Measurements from ENCODE around the gene SECISBP2.
A peak's percentile ranks its signal among the peaks of the same experiment; 100 is the strongest.
"Not testable (repeated sequence)": the region's sequence is repeated elsewhere in the genome, so short reads cannot be mapped to it uniquely, and the experiment has no call there.

The SECISBP2 gene, protein sequence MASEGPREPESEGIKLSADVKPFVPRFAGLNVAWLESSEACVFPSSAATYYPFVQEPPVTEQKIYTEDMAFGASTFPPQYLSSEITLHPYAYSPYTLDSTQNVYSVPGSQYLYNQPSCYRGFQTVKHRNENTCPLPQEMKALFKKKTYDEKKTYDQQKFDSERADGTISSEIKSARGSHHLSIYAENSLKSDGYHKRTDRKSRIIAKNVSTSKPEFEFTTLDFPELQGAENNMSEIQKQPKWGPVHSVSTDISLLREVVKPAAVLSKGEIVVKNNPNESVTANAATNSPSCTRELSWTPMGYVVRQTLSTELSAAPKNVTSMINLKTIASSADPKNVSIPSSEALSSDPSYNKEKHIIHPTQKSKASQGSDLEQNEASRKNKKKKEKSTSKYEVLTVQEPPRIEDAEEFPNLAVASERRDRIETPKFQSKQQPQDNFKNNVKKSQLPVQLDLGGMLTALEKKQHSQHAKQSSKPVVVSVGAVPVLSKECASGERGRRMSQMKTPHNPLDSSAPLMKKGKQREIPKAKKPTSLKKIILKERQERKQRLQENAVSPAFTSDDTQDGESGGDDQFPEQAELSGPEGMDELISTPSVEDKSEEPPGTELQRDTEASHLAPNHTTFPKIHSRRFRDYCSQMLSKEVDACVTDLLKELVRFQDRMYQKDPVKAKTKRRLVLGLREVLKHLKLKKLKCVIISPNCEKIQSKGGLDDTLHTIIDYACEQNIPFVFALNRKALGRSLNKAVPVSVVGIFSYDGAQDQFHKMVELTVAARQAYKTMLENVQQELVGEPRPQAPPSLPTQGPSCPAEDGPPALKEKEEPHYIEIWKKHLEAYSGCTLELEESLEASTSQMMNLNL

DNA sequence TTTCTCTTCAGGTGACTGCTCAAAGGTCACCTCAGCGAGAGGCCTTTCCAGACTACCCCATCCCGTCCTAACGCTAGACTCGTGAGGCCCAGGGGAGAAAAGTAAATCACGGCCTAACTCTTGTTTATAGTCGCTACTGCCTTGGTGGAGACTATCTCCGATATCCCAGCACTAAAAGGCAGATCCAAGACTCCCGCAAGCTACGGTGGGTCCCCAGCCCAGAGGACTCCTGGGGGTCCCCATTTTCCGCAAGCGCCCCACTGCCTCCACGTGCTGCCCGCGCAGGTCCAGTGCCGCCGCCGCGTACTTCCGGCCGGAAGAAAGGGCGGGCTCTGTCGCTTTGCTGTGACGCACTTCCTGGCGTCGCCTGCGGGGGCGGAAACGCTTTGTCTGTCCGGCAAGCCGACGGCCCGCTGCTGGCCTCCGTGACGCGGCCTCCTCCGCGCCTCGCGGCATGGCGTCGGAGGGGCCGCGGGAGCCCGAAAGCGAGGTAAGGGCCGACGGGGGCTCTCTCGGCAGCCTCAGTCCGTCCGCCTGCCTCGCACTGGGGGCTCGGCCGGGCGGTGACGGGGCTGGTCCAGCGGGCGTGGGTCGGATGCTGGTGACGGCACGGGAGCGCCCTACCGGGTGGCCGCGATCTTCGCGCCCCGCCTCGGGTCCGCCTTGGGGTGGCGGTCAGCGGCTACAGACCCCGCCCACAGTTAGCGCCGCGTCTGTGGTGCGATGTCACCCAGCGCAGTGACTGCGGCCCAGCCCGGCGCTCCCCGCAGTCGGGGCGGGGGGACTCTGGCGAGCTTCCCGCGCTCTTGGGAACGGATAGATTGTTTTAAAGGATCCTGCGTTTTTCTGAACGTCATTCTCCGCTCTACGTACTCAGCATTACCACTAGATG lies at the start of gene SECISBP2:
Gene SECISBP2 (plus strand): TSS at position 378 of the 892 bp plus-strand sequence. CDS start 77 bp downstream, at position 455.
- H3K36me3 ChIP-seq (ENCODE audit: insufficient read depth, low read length): 0 out of 2 replicates have a peak, but pooled peaks cover 7% of the 10 kb centered on the region
- no peaks in the 10 kb centered on the region for H3K9me3 ChIP-seq (ENCODE audit: control insufficient read depth, insufficient read depth, low read length)
- H3K9ac ChIP-seq (ENCODE audit: low read depth, low read length): peak within 1 kb of the TSS; percentile 68
- H3K4me1 ChIP-seq (ENCODE audit: insufficient read depth, low read length): peaks cover 4% of the 10 kb centered on the region; the same call in 1 of the 2 replicates

DNA sequence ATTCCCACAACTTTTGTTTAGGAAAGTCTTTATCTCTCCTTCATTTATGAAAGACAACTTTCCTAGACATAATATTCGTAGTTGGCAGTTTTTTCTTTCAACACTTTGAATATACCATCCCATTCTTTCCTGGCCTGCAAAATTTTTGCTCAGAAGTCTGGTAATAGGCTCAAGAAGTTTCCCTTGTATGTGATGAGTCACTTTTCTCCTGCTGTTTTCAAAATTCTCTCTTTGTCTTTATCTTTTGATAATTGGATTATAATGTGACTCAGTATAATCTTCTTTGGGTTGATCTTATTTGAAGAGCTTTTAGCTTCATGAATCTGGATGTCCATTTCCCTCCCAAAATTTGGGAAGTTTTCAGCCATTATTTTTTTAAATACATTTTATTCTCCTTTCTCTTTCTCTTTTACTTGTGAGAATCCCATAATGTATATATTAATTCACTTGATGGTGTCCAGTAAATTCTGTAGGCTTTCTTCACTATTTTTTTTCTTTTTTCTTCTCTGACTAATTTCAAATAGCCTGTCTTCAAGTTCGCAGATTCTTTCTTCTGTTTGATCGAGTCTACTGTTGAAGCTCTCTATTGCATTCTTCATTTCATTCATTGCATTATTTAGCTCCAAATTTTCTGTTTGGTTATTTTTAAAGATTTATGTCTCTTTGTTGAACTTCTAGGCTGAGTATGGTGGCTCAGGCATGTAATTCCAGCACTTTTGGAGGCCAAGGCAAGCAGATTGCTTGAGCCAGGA lies 44.6 kb upstream of the SECISBP2 start:
- Histone ChIP-seq H3K36me3 (ENCODE audit: insufficient read depth, low read length) (no peaks in the 10 kb centered on the region), H3K4me1 (ENCODE audit: insufficient read depth, low read length) (no peaks in the 10 kb centered on the region), H3K9me3 (ENCODE audit: control insufficient read depth, insufficient read depth, low read length) (peaks cover 26% of the 10 kb centered on the region), H3K9ac (ENCODE audit: low read depth, low read length) (no peak overlapping the region)

DNA sequence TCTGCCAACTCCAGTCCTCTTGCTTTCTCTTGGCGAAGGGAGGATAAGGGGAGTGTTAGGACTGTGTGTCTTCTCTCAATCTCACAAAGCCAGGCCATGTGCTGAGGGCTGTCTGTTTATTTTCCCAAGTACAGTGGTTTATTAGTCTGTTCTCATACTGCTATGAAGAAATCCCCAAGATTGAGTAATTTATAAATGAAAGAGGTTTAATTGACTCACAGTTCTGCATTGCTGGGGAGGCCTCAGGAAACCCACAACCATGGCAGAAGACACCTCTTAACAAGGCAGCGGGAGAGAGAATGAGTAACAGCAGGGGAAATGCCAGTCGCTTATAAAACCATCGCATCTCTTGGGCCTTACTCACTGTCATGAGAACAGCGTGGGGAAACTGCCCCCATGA lies 43.5 kb upstream of the SECISBP2 start:
- no peaks in the 10 kb centered on the region for H3K4me1 ChIP-seq (ENCODE audit: insufficient read depth, low read length)
- H3K9ac ChIP-seq (ENCODE audit: low read depth, low read length): no peak overlapping the region
- H3K36me3 ChIP-seq (ENCODE audit: insufficient read depth, low read length): no peaks in the 10 kb centered on the region
- peaks cover 26% of the 10 kb centered on the region for H3K9me3 ChIP-seq (ENCODE audit: control insufficient read depth, insufficient read depth, low read length)

DNA sequence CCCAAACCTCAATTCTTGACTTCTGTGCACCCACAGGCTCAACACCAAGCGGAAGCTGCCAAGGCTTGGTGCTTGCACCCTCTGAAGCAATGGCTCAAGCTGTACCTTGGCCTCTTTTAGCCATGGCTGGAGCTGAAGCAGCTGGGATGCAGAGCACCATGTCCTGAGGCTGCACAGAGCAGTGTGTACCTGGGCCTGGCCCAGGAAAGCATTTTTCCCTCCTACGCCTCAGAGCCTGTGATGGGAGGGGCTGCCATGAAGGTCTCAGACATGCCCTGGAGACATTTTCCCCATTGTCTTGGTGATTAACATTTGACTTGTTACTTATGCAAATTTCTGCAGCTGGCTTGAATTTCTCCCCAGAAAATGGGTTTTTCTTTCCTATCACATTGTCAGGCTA lies 42.3 kb upstream of the SECISBP2 start:
- H3K36me3 ChIP-seq (ENCODE audit: insufficient read depth, low read length); H3K4me1 ChIP-seq (ENCODE audit: insufficient read depth, low read length); H3K9ac ChIP-seq (ENCODE audit: low read depth, low read length): not testable (repeated sequence)
- peaks cover 26% of the 10 kb centered on the region for H3K9me3 ChIP-seq (ENCODE audit: control insufficient read depth, insufficient read depth, low read length)

DNA sequence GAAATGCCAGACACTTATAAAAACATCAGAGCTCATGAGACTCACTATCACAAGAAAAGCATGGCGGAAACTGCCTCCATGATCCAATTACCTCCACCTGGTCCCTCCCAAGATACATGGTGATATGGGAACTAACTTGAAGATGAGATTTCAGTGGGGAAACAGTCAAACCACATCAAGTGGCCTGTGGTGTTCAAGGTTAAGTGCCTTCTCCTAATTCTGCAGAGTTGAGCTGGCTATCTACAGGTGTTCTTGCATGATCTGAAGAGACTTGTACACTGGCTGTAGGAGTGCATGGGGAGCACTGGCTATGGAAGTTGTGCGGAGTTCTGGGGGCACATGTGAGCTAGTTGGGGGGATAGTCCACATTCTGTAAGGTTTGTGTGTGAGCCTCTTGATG lies 41.3 kb upstream of the SECISBP2 start:
- Histone ChIP-seq H3K36me3 (ENCODE audit: insufficient read depth, low read length) (no peaks in the 10 kb centered on the region), H3K4me1 (ENCODE audit: insufficient read depth, low read length) (no peaks in the 10 kb centered on the region), H3K9me3 (ENCODE audit: control insufficient read depth, insufficient read depth, low read length) (peaks cover 26% of the 10 kb centered on the region), H3K9ac (ENCODE audit: low read depth, low read length) (no peak overlapping the region)

DNA sequence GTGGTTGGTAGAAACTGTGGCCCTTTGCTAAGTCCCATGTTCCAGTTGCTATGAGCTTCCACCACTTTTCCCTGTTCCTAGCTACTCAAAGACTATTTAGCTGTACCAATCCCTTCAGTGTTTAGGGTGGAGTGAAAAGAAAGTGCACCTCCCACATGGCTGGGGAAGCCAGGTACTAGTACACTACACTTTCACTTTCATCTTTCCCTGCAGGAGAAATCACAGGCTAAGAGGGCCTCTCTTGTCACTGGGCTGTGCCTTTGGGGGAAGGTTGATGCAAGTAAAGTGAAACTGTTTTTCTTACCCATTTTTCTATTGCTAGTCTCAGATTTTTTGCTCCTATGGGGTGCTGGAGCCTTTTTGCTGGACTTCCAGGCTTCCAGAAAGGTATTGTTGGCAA lies 40.8 kb upstream of the SECISBP2 start:
- Histone ChIP-seq H3K36me3 (ENCODE audit: insufficient read depth, low read length) (no peaks in the 10 kb centered on the region), H3K9me3 (ENCODE audit: control insufficient read depth, insufficient read depth, low read length) (peaks cover 26% of the 10 kb centered on the region), H3K4me1 (ENCODE audit: insufficient read depth, low read length) (no peaks in the 10 kb centered on the region), H3K9ac (ENCODE audit: low read depth, low read length) (no peak overlapping the region)

DNA sequence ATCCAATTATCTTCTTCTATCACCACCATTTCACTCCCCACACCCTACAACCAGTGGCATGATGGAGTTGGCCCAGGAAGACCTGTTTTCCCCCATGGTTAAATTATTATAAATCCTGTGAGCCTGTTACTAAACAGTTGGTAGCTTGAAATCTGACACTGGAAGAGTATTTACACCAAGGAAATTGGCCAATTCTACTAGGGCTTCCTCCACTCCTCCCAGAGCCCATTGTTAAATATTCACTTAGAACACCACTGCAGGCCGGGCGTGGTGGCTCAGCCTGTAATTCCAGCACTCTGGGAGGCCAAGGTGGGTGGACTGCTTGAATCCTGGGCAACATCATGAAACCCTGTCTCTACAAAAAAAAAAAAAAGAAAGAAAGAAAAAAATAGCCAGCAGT lies 39.7 kb upstream of the SECISBP2 start:
- H3K9ac ChIP-seq (ENCODE audit: low read depth, low read length): no peak overlapping the region
- no peaks in the 10 kb centered on the region for H3K4me1 ChIP-seq (ENCODE audit: insufficient read depth, low read length)
- H3K36me3 ChIP-seq (ENCODE audit: insufficient read depth, low read length): no peaks in the 10 kb centered on the region
- peaks cover 16% of the 10 kb centered on the region; the same call in 1 of the 2 replicates for H3K9me3 ChIP-seq (ENCODE audit: control insufficient read depth, insufficient read depth, low read length)

DNA sequence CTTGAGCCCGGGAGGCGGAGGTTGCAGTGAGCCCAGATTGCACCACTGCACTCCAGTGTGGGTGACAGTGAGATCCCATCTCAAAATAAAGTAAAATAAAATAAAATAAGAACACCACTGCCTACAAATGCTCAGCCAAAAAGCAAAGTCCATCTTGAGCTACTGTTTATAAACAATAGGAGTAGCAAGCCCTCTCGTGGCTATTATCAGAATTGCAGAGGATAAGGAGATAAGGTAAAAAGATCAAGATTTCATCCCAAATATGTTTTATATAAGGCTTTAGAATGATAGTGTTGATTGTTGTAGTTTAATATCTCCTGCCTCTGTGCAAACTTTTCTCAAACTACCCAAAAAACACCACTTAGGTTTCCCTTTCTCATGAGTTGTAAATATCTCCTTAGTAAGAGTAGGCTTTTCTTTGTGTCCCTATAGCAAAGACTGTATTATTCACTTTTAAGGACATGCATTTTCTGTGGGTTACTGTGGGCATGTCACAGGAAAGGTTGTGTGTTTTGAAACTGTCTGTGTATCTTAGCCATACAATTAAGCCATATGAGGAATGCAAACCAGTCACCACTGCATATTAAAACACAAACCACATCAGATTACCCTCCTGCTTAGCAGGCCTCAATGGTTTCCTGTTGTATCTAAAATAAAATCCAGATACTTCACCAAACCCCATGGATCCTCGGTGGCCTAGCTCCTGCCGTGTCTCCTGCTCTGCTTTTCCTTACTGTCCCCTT lies 39.1 kb upstream of the SECISBP2 start:
- Histone ChIP-seq H3K9ac (ENCODE audit: low read depth, low read length) (no peak overlapping the region), H3K36me3 (ENCODE audit: insufficient read depth, low read length) (no peaks in the 10 kb centered on the region), H3K4me1 (ENCODE audit: insufficient read depth, low read length) (no peaks in the 10 kb centered on the region), H3K9me3 (ENCODE audit: control insufficient read depth, insufficient read depth, low read length) (peaks cover 15% of the 10 kb centered on the region; the same call in 1 of the 2 replicates)

DNA sequence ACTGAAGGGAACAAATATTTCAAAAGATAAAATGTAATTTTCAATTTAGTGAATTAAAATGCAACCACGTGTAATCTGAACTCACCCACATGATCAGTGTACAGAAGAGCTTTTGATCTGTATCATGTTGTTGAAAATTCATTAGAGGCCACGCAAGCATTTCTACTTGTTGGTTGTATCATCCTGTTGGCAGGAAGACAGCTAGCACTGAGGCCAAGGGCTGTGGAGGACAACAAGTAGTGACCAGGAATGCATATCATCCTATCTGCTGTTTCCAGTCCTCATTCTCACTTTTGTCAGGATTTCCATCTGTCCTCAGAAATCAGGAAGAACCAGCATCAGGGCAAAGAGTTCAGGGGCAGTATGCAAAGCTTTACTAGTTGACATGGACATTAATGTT lies 37.2 kb upstream of the SECISBP2 start:
- H3K9ac ChIP-seq (ENCODE audit: low read depth, low read length): no peak overlapping the region
- no peaks in the 10 kb centered on the region for H3K4me1 ChIP-seq (ENCODE audit: insufficient read depth, low read length)
- H3K36me3 ChIP-seq (ENCODE audit: insufficient read depth, low read length): no peaks in the 10 kb centered on the region
- H3K9me3 ChIP-seq (ENCODE audit: control insufficient read depth, insufficient read depth, low read length): peaks cover 5% of the 10 kb centered on the region; the same call in 1 of the 2 replicates

DNA sequence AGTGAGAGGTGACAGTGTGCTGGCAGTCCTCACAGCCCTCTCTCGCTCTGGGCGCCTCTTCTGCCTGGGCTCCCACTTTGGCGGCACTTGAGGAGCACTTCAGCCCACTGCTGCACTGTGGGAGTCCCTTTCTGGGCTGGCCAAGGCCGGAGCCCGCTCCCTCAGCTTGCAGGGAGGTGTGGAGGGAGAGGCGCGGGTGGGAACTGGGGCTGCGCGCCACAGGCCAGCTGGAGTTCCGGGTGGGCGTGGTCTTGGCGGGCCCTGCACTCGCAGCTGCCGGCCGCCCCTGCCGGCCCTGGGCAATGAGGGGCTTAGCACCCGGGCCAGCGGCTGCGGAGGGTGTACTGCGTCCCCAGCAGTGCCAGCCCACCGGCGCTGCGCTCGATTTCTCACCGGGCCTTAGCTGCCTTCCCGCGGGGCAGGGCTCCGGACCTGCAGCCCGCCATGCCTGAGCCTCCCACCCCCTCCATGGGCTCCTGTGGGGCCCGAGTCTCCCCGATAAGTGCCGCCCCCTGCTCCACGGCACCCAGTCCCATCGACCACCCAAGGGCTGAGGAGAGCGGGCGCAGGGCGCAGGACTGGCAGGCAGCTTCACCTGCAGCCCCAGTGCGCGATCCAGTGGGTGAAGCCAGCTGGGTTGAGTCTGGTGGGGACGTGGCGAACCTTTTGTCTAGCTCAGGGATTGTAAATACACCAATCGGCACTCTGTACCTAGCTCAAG lies 35.9 kb upstream of the SECISBP2 start:
- H3K36me3 ChIP-seq (ENCODE audit: insufficient read depth, low read length); H3K9me3 ChIP-seq (ENCODE audit: control insufficient read depth, insufficient read depth, low read length); H3K4me1 ChIP-seq (ENCODE audit: insufficient read depth, low read length); H3K9ac ChIP-seq (ENCODE audit: low read depth, low read length): not testable (repeated sequence)

DNA sequence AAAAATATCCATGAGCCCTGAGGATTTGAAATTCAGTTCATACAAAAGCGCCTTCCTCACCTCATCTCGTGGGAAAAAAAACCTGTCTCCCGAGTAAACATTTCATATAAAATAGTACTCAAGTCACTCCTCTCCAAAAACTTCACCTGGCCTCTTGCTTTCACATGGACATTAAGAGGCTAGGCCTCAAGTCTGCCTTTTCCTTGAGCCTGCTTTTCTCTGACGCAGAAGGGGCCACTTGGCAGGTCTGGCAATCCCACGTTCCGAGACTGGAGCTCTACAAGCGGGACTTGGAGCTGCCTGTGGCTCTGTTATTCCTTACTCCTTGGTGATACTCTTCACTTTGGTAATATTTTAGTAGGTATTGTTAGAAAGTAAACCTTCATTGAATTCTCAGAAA lies 34.2 kb upstream of the SECISBP2 start:
- H3K36me3 ChIP-seq (ENCODE audit: insufficient read depth, low read length): no peaks in the 10 kb centered on the region
- no peaks in the 10 kb centered on the region for H3K9me3 ChIP-seq (ENCODE audit: control insufficient read depth, insufficient read depth, low read length)
- H3K4me1 ChIP-seq (ENCODE audit: insufficient read depth, low read length): no peaks in the 10 kb centered on the region
- no peak overlapping the region for H3K9ac ChIP-seq (ENCODE audit: low read depth, low read length)

DNA sequence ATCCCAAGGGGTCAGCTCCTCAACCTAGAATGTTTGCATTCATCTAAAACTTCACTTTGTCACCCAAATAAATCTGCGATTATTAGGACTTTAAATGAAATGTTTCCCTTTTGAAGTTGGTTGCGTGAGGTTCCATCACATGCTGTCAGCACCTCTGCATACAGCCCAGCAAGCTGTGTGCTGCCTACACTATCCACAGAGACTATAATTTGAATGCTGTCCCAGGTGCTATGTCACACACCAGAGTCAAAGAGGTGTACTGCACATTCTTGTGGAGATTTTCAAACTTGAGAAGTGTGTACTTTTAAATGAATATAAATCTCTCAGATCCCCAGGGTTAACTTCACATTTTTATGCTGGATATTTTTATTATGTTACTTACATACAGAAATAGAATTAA lies 26.6 kb upstream of the SECISBP2 start:
- H3K4me1 ChIP-seq (ENCODE audit: insufficient read depth, low read length): no peaks in the 10 kb centered on the region
- peaks cover 5% of the 10 kb centered on the region; the same call in 1 of the 2 replicates for H3K9me3 ChIP-seq (ENCODE audit: control insufficient read depth, insufficient read depth, low read length)
- no peak overlapping the region for H3K9ac ChIP-seq (ENCODE audit: low read depth, low read length)
- H3K36me3 ChIP-seq (ENCODE audit: insufficient read depth, low read length): no peaks in the 10 kb centered on the region
